ENCODE data around the gene FNIP1. TPM values are rescaled to one million over a fixed set of nuclear protein-coding genes. Genes with fewer than 3 reads are reported as not detected.
"Not testable (repeated sequence)": the region's sequence is repeated elsewhere in the genome, so short reads cannot be mapped to it uniquely, and the experiment has no call there.

The FNIP1 gene
- total RNA-seq, 3 donors from 2014 or later (not counting 1 experiment from before 2014, with no cell fraction given) = 49.6 to 54.6 (median 50.8) TPM

DNA sequence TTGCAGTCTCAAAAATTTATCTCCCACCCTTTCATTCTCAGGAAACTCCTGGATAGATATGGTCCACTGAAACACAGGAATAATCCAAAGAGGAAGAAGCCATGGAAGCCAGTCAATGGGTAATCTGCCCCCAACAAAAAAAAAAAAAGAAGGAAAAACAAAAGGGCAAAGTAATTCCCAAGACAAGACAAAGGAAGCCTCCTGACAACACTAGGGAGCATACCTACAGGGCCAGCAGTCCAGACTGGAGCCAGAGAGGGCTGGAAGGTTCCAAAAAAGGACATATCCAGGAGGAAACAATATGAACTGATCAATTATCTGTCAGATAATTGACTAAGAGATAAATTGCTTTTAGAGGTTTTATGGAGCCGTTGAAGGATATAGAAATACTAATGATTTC is 12.9 kb downstream of the FNIP1 start:
- TF ChIP-seq, protein P1, sequence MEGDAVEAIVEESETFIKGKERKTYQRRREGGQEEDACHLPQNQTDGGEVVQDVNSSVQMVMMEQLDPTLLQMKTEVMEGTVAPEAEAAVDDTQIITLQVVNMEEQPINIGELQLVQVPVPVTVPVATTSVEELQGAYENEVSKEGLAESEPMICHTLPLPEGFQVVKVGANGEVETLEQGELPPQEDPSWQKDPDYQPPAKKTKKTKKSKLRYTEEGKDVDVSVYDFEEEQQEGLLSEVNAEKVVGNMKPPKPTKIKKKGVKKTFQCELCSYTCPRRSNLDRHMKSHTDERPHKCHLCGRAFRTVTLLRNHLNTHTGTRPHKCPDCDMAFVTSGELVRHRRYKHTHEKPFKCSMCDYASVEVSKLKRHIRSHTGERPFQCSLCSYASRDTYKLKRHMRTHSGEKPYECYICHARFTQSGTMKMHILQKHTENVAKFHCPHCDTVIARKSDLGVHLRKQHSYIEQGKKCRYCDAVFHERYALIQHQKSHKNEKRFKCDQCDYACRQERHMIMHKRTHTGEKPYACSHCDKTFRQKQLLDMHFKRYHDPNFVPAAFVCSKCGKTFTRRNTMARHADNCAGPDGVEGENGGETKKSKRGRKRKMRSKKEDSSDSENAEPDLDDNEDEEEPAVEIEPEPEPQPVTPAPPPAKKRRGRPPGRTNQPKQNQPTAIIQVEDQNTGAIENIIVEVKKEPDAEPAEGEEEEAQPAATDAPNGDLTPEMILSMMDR (IDR thresholded peaks at IDR 0.05) = no peak
- DNase-seq (no peak), ATAC-seq (no peak)
- H3K4me1 ChIP-seq (ENCODE audit: control insufficient read depth, insufficient read depth, low read length) = no peaks in the 10 kb centered on the region
- no peak overlapping the region for H3K27ac ChIP-seq (ENCODE audit: low read length)
- no peaks in the 10 kb centered on the region for H3K9me3 ChIP-seq (ENCODE audit: control insufficient read depth, insufficient read depth, low read length)
- H3K27ac Mint-ChIP-seq = peak overlapping the region in 1 of 2 donors; percentile 54
- peaks cover 44 to 61% of the 10 kb centered on the region in 2 donors for H3K4me1 Mint-ChIP-seq
- no peaks in the 10 kb centered on the region for H3K27me3 Mint-ChIP-seq (ENCODE audit: low read depth in 2 of 2)
- no peak overlapping the region for H3K4me3 ChIP-seq (ENCODE audit: low read length)
- no peak overlapping the region for H3K4me3 Mint-ChIP-seq
- no peaks in the 10 kb centered on the region for H3K36me3 ChIP-seq (ENCODE audit: control insufficient read depth, insufficient read depth, low read length)
- H3K9me3 Mint-ChIP-seq = no peaks in the 10 kb centered on the region
- H3K36me3 Mint-ChIP-seq = no peaks in the 10 kb centered on the region
- no CpG with 5 or more reads among the region's 1 CpG for WGBS (ENCODE audit: insufficient coverage)
- intact Hi-C loops (cut with micrococcal nuclease) = no loop called here
- no peaks in the 10 kb centered on the region for H3K27me3 ChIP-seq (ENCODE audit: control insufficient read depth, insufficient read depth, low read length)

DNA sequence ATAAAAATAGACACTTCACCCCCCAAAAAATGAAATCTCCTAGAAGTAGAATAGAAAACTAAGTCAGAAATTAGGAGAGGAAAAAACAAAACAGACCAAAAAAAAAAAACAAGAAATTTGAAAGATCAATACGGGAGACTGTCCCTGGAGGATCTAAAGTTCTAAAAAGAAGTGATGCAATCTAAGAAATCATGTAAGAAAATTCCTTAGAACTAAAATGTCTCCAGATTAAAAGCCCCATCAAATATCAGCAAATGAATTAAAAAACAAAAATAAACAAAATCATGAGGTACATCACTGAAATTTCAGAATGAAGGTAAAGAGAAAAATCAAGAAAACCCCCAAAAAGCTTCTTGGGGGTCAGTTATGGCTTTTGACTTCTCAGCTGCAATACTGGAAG is 13.5 kb downstream of the FNIP1 start:
- no peaks in the 10 kb centered on the region for H3K27me3 ChIP-seq (ENCODE audit: control insufficient read depth, insufficient read depth, low read length)
- Mint-ChIP-seq H3K9me3 (no peaks in the 10 kb centered on the region), H3K36me3 (no peaks in the 10 kb centered on the region), H3K27me3 (ENCODE audit: low read depth in 2 of 2) (no peaks in the 10 kb centered on the region), H3K4me1 (peaks cover 44 to 61% of the 10 kb centered on the region in 2 donors), H3K4me3 (no peak overlapping the region), H3K27ac (peak overlapping the region; percentile 46 to 54)
- TF ChIP-seq, protein P1 (IDR thresholded peaks at IDR 0.05) = no peak
- no peaks in the 10 kb centered on the region for H3K9me3 ChIP-seq (ENCODE audit: control insufficient read depth, insufficient read depth, low read length)
- H3K4me3 ChIP-seq (ENCODE audit: low read length) = no peak overlapping the region
- 86% methylated on average over 1 of the region's 1 CpG for WGBS (ENCODE audit: insufficient coverage)
- H3K36me3 ChIP-seq (ENCODE audit: control insufficient read depth, insufficient read depth, low read length) = no peaks in the 10 kb centered on the region
- H3K4me1 ChIP-seq (ENCODE audit: control insufficient read depth, insufficient read depth, low read length) = no peaks in the 10 kb centered on the region
- intact Hi-C loops (cut with micrococcal nuclease) = no loop called here
- no peak overlapping the region for H3K27ac ChIP-seq (ENCODE audit: low read length)
- ATAC-seq = no peak
- no peak for DNase-seq

DNA sequence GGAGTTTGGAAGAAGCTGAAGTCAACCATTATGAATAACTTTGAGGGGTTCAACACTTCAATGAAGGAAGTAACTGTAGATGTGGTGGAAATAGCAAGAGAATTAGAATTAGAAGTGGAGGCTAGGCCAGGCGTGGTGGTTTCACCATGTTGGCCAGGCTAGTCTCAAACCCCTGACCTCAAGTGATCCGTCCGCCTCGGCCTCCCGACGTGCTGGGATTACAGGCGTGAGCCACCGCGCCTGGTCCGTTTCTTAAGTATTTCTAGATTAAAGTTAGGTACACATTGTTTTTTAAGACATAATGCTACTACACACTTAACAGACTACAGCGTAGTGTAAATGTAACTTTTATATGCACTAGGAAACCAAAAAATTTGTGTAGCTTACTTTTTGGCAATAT is 14.1 kb downstream of the FNIP1 start:
- 97% methylated on average over 10 of the region's 11 CpGs for WGBS (ENCODE audit: insufficient coverage)
- Mint-ChIP-seq H3K27ac (no peak overlapping the region), H3K4me3 (no peak overlapping the region), H3K9me3 (no peaks in the 10 kb centered on the region), H3K27me3 (ENCODE audit: low read depth in 2 of 2) (no peaks in the 10 kb centered on the region), H3K4me1 (peaks cover 50 to 62% of the 10 kb centered on the region in 2 donors), H3K36me3 (no peaks in the 10 kb centered on the region)
- Histone ChIP-seq H3K4me3 (ENCODE audit: low read length) (no peak overlapping the region), H3K36me3 (ENCODE audit: control insufficient read depth, insufficient read depth, low read length) (no peaks in the 10 kb centered on the region), H3K27me3 (ENCODE audit: control insufficient read depth, insufficient read depth, low read length) (no peaks in the 10 kb centered on the region), H3K4me1 (ENCODE audit: control insufficient read depth, insufficient read depth, low read length) (no peaks in the 10 kb centered on the region), H3K9me3 (ENCODE audit: control insufficient read depth, insufficient read depth, low read length) (no peaks in the 10 kb centered on the region), H3K27ac (ENCODE audit: low read length) (no peak overlapping the region)
- intact Hi-C loops (cut with micrococcal nuclease) = no loop called here
- TF ChIP-seq, protein P1 (IDR thresholded peaks at IDR 0.05) = no peak
- ATAC-seq (no peak), DNase-seq (no peak)

DNA sequence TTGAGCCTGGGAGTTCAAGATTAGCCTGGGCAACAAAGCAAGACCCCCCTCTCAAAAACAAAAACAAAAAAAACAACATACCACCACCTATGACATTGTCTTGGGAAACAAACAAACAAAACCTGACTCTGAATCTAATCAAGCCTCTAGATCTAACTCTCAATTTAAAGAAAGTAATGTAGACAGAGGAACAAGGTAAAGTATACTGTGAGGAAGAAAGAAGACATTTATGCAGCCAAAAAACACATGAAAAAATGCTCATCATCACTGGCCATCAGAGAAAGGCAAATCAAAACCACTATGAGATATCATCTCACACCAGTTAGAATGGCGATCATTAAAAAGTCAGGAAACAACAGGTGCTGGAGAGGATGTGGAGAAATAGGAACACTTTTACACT is 18.7 kb downstream of the FNIP1 start:
- peak overlapping the region in 1 of 2 donors; percentile 3 for H3K27ac Mint-ChIP-seq
- H3K4me3 Mint-ChIP-seq; H3K4me1 ChIP-seq (ENCODE audit: control insufficient read depth, insufficient read depth, low read length); H3K4me3 ChIP-seq (ENCODE audit: low read length); H3K27me3 ChIP-seq (ENCODE audit: control insufficient read depth, insufficient read depth, low read length); ATAC-seq; H3K9me3 ChIP-seq (ENCODE audit: control insufficient read depth, insufficient read depth, low read length); intact Hi-C loops (cut with micrococcal nuclease); H3K27me3 Mint-ChIP-seq (ENCODE audit: low read depth in 2 of 2); DNase-seq; H3K36me3 Mint-ChIP-seq; H3K27ac ChIP-seq (ENCODE audit: low read length); H3K36me3 ChIP-seq (ENCODE audit: control insufficient read depth, insufficient read depth, low read length); H3K9me3 Mint-ChIP-seq: not testable (repeated sequence)
- H3K4me1 Mint-ChIP-seq = peaks cover 27 to 48% of the 10 kb centered on the region in 2 donors
- WGBS (ENCODE audit: insufficient coverage) = no CpG with 5 or more reads among the region's 1 CpG

All from natural killer cell (primary cell).